ENCODE results near the gene CCDC149.

Gene CCDC149

DNA sequence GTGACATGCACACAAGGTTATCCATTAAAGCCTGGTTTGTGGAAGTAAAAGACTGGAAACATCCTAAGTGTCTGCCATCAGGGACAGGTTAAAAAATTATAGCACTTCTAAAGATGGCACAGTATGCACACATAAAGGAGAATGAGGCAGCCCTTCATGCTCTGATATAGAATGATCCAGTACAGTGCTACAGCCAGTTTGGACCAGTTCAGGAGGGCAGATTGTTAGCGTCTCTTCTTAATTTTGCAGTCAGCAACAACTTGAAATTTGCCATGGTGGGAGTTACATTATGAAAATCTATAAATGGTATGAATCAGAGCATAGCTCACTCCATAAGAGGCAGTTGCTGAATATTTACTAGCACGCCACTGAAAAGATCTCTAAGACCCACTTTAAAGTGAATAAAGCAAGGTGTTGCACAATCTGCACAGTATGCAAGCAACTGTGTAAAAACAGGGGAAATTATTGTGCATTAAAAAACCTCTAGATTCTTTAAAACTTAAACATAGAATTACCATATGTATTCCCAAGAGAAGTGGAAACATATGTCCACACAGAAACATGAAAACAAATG, 137.7 kb downstream of the CCDC149 start:
- Mint-ChIP-seq H3K36me3 (ENCODE audit: low read depth) (no peaks in the 10 kb centered on the region), H3K4me1 (peaks cover 18% of the 10 kb centered on the region), H3K4me3 (no peak overlapping the region), H3K27ac (no peak overlapping the region), H3K9me3 (no peaks in the 10 kb centered on the region), H3K27me3 (ENCODE audit: low read depth, poor library complexity) (peaks cover 20% of the 10 kb centered on the region)
- TF ChIP-seq, protein P1, sequence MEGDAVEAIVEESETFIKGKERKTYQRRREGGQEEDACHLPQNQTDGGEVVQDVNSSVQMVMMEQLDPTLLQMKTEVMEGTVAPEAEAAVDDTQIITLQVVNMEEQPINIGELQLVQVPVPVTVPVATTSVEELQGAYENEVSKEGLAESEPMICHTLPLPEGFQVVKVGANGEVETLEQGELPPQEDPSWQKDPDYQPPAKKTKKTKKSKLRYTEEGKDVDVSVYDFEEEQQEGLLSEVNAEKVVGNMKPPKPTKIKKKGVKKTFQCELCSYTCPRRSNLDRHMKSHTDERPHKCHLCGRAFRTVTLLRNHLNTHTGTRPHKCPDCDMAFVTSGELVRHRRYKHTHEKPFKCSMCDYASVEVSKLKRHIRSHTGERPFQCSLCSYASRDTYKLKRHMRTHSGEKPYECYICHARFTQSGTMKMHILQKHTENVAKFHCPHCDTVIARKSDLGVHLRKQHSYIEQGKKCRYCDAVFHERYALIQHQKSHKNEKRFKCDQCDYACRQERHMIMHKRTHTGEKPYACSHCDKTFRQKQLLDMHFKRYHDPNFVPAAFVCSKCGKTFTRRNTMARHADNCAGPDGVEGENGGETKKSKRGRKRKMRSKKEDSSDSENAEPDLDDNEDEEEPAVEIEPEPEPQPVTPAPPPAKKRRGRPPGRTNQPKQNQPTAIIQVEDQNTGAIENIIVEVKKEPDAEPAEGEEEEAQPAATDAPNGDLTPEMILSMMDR (IDR thresholded peaks at IDR 0.05) = no peak
- DNase-seq = no peak

DNA sequence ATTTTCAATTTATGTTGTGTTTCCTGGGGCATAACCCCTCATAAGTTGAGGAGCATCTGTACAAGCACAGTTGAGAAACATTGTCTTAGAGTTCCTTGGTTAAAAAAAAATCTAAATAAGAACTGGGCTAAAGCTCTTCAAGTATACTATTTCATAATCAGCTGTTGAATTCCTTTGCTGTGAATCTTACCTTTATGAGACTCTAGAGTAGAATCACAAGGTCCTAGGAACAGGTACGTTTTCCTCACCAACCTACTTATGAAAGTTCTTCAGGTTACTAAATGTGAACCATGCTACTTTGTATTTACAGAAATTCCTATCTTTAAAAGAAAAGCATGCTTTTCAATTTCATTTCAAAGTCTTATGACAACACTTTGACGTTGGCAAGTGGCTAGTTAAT, 138.4 kb downstream of the CCDC149 start:
- no peak overlapping the region for H3K4me3 Mint-ChIP-seq
- peaks cover 14% of the 10 kb centered on the region for H3K4me1 Mint-ChIP-seq
- H3K27me3 Mint-ChIP-seq (ENCODE audit: low read depth, poor library complexity) = peaks cover 17% of the 10 kb centered on the region
- H3K9me3 Mint-ChIP-seq = no peaks in the 10 kb centered on the region
- no peak for DNase-seq
- TF ChIP-seq, protein P1 (IDR thresholded peaks at IDR 0.05) = no peak
- no peak overlapping the region for H3K27ac Mint-ChIP-seq
- H3K36me3 Mint-ChIP-seq (ENCODE audit: low read depth) = no peaks in the 10 kb centered on the region

DNA sequence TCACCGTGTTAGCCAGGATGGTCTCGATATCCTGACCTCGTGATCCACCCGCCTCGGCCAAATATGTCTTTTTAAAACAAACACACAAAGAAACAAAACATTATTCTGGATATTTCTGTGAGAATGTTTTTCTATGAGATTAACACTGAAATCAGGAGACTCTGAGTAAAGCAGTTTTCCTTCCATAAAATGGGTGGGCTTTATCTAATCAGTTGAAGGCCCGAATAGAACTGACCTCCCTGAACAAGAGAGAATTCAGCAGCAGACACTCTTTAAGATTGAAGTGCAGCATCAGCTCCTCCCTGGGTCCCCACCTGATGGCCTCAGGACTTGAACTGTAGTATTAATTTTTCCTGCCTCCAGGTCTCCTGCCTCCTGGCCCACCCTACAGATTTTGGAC, 139.9 kb downstream of the CCDC149 start:
- no peaks in the 10 kb centered on the region for H3K9me3 Mint-ChIP-seq
- H3K4me3 Mint-ChIP-seq = no peak overlapping the region
- DNase-seq = no peak
- H3K27ac Mint-ChIP-seq = no peak overlapping the region
- TF ChIP-seq, protein P1 (IDR thresholded peaks at IDR 0.05) = no peak
- no peaks in the 10 kb centered on the region for H3K36me3 Mint-ChIP-seq (ENCODE audit: low read depth)
- peaks cover 17% of the 10 kb centered on the region for H3K27me3 Mint-ChIP-seq (ENCODE audit: low read depth, poor library complexity)
- H3K4me1 Mint-ChIP-seq = peaks cover 8% of the 10 kb centered on the region

DNA sequence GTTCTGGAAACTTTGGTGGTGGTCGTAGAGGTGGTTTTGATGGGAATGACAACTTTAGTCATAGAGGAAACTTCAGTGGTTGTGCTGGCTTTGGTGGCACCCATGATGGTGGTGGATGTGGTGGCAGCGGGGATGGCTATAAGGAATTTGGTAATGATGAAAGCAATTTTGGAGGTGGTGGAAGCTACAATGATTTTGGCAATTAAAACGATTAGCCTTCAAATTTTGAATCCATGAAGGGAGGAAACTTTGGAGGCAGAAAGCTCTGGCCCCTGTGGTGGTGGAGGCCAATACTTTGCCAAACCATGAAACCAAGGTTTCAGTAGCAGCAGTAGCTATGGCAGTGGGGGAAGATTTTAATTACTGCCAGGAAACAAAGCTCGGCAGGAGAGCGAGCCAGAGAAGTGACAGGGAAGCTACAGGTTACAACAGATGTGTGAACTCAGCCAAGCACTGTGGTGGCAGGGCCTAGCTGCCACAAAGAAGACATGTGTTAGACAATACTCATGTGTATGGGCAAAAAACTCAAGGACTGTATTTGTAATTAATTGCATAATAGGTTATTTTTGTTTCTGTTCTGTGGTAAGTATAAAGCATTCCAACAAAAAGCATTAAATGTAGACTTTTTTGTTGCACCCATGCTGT, 140.7 kb downstream of the CCDC149 start:
- TF ChIP-seq, protein P1 (IDR thresholded peaks at IDR 0.05) = no peak
- peaks cover 4% of the 10 kb centered on the region for H3K4me1 Mint-ChIP-seq
- peaks cover 17% of the 10 kb centered on the region for H3K27me3 Mint-ChIP-seq (ENCODE audit: low read depth, poor library complexity)
- H3K4me3 Mint-ChIP-seq = no peak overlapping the region
- DNase-seq = no peak
- H3K36me3 Mint-ChIP-seq (ENCODE audit: low read depth) = no peaks in the 10 kb centered on the region
- H3K9me3 Mint-ChIP-seq = no peaks in the 10 kb centered on the region
- H3K27ac Mint-ChIP-seq = no peak overlapping the region

DNA sequence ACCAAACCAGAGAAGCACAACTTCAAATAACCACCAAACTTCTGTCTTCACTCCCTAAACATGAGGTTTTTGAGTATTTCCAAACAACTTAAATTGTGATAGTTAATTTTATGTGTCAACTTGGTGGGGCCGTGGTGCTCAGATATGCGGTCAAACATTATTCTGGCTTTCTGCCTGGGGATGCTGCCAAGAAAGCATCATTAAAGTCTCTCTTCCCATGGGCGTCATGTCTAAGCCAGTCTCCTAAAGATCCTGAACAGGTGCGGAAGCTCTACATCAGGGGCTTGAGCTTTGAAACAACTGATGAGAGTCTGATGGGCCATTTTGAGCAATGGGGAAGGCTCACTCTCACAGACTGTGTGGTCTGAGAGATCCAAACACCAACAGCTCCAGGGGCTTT, 141.6 kb downstream of the CCDC149 start:
- peaks cover 4% of the 10 kb centered on the region for H3K9me3 Mint-ChIP-seq
- H3K36me3 Mint-ChIP-seq (ENCODE audit: low read depth) = no peaks in the 10 kb centered on the region
- peaks cover 4% of the 10 kb centered on the region for H3K4me1 Mint-ChIP-seq
- peaks cover 14% of the 10 kb centered on the region for H3K27me3 Mint-ChIP-seq (ENCODE audit: low read depth, poor library complexity)
- no peak overlapping the region for H3K27ac Mint-ChIP-seq
- no peak for DNase-seq
- TF ChIP-seq, protein P1 (IDR thresholded peaks at IDR 0.05) = no peak
- no peak overlapping the region for H3K4me3 Mint-ChIP-seq

DNA sequence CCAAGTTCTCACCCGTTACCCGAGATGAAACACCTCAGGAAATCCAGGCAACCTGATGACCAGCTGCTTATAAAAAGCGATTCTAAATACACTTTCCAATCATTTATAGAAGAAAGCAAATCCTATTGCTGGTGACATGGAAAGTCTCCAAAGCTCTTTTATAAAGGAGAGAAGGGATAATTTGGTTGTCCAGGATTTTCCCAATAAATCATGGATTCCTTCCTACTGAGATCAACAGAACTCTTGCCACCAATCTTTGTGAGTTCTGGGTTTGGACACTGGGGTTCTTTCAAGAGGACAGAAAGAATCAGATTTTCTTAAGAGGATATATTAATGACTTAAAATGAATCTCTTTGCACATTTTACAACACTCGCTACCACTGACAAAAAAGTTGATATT, 142.2 kb downstream of the CCDC149 start:
- H3K4me3 Mint-ChIP-seq = no peak overlapping the region
- H3K27me3 Mint-ChIP-seq (ENCODE audit: low read depth, poor library complexity) = peaks cover 11% of the 10 kb centered on the region
- DNase-seq = no peak
- H3K9me3 Mint-ChIP-seq = peaks cover 4% of the 10 kb centered on the region
- TF ChIP-seq, protein P1 (IDR thresholded peaks at IDR 0.05) = no peak
- H3K4me1 Mint-ChIP-seq = peaks cover 4% of the 10 kb centered on the region
- H3K27ac Mint-ChIP-seq = no peak overlapping the region
- H3K36me3 Mint-ChIP-seq (ENCODE audit: low read depth) = no peaks in the 10 kb centered on the region
